Measurements from ENCODE around the gene CLEC4D. TPM values are rescaled to one million over a fixed set of nuclear protein-coding genes. Genes with fewer than 3 reads are reported as not detected.
"Not testable (repeated sequence)": the region's sequence is repeated elsewhere in the genome, so short reads cannot be mapped to it uniquely, and the experiment has no call there.

Gene CLEC4D
- total RNA-seq, 2 experiments from 2014 or later, result not detected

- CTCF ChIA-PET, result no interaction called here
- POLR2A ChIA-PET, result no interaction called here
These were observed 14.2 kb downstream of the CLEC4D start for GRCh38 chr12:8527250-8528130.

- ChIA-PET POLR2A (no interaction called here), CTCF (no interaction called here)
These were observed 18.7 kb downstream of the CLEC4D start for GRCh38 chr12:8532045-8532444.

GRCh38 chr12:8537820-8538219 lies 24.5 kb downstream of the CLEC4D start:
- POLR2A ChIA-PET, CTCF ChIA-PET: not testable (repeated sequence)

- CTCF ChIA-PET, POLR2A ChIA-PET: not testable (repeated sequence)
These were observed 27.5 kb downstream of the CLEC4D start, which contains the start of gene CLEC4E for GRCh38 chr12:8540831-8541230. TSS of gene CLEC4E (minus strand) at chr12:8540905. CDS start at chr12:8540797, 108 bp downstream.

GRCh38 chr12:8541562-8541961 lies 28.3 kb downstream of the CLEC4D start:
- ChIA-PET POLR2A (no interaction called here), CTCF (no interaction called here)

- POLR2A ChIA-PET, result no interaction called here
- CTCF ChIA-PET, result interaction anchor here (0.6 to 2.2 kb wide), 21 partner anchors 11 to 1589 kb away, joined by 3 to 12 read pairs (median 4); no protein-coding TSS in a partner anchor
These were observed 31.0 kb downstream of the CLEC4D start for GRCh38 chr12:8544295-8544694.

GRCh38 chr12:8546591-8546990 lies 33.3 kb downstream of the CLEC4D start:
- CTCF ChIA-PET, result no interaction called here
- POLR2A ChIA-PET, result interaction anchor here (0.6 kb wide), 1 partner anchor 555 kb away, joined by 3 read pairs; no protein-coding TSS in a partner anchor

GRCh38 chr12:8547645-8548044 lies 34.3 kb downstream of the CLEC4D start:
- ChIA-PET CTCF (no interaction called here), POLR2A (no interaction called here)

- CTCF ChIA-PET, result no interaction called here
- POLR2A ChIA-PET, result no interaction called here
These were observed 34.9 kb downstream of the CLEC4D start for GRCh38 chr12:8548192-8548591.

- POLR2A ChIA-PET, result no interaction called here
These were observed 36.1 kb downstream of the CLEC4D start for GRCh38 chr12:8549381-8549780.

GRCh38 chr12:8553088-8553627 lies 39.9 kb downstream of the CLEC4D start:
- CTCF ChIA-PET, result no interaction called here
- POLR2A ChIA-PET, result no interaction called here

More at GRCh38 chr12:8549381-8549780, 36.1 kb downstream of the CLEC4D start:
- CTCF ChIA-PET, result no interaction called here

GRCh38 chr12:8554451-8555195 lies 41.3 kb downstream of the CLEC4D start:
- ChIA-PET CTCF (interaction anchor here (2.0 kb wide), 1 partner anchor 11 kb away, joined by 8 read pairs; no protein-coding TSS in a partner anchor), POLR2A (interaction anchor here (0.7 kb wide), 1 partner anchor 101 kb away, joined by 4 read pairs; no protein-coding TSS in a partner anchor)

- CTCF ChIA-PET, result interaction anchor here (0.6 kb wide), 1 partner anchor 101 kb away, joined by 3 read pairs; no protein-coding TSS in a partner anchor
- POLR2A ChIA-PET, result no interaction called here
These were observed 43.3 kb downstream of the CLEC4D start for GRCh38 chr12:8556531-8557097.

- CTCF ChIA-PET, result no interaction called here
- POLR2A ChIA-PET, result no interaction called here
These were observed 46.4 kb downstream of the CLEC4D start for GRCh38 chr12:8559676-8560075.

- POLR2A ChIA-PET, result no interaction called here
- CTCF ChIA-PET, result interaction anchor here (1.0 kb wide), 1 partner anchor 17 kb away, joined by 3 read pairs; no protein-coding TSS in a partner anchor
These were observed 47.7 kb downstream of the CLEC4D start for GRCh38 chr12:8561011-8561410.

- ChIA-PET POLR2A (no interaction called here), CTCF (no interaction called here)
These were observed 49.0 kb downstream of the CLEC4D start for GRCh38 chr12:8562310-8562709.

- POLR2A ChIA-PET, result no interaction called here
These were observed 50.1 kb downstream of the CLEC4D start for GRCh38 chr12:8563356-8563755.

GRCh38 chr12:8564656-8565055 lies 51.4 kb downstream of the CLEC4D start:
- ChIA-PET CTCF (no interaction called here), POLR2A (no interaction called here)

More at GRCh38 chr12:8563356-8563755, 50.1 kb downstream of the CLEC4D start:
- CTCF ChIA-PET, result interaction anchor here (0.5 kb wide), 1 partner anchor 77 kb away, joined by 3 read pairs; no protein-coding TSS in a partner anchor

- CTCF ChIA-PET, result interaction anchor here (1.3 kb wide), 1 partner anchor 22 kb away, joined by 4 read pairs; no protein-coding TSS in a partner anchor
- POLR2A ChIA-PET, result not testable (repeated sequence)
These were observed 52.7 kb downstream of the CLEC4D start for GRCh38 chr12:8566052-8566451.

GRCh38 chr12:8566525-8566924 lies 53.2 kb downstream of the CLEC4D start:
- CTCF ChIA-PET, result interaction anchor here (1.3 kb wide), 1 partner anchor 22 kb away, joined by 4 read pairs; no protein-coding TSS in a partner anchor
- POLR2A ChIA-PET, result no interaction called here

All from activated CD8-positive, alpha-beta memory T cell treated with anti-CD3 and anti-CD28 coated beads for 36 hours (primary cell).